Measurements from ENCODE around the gene CRYZ. TPM values are rescaled to one million over a fixed set of nuclear protein-coding genes. Genes with fewer than 3 reads are reported as not detected.
"Not testable (repeated sequence)": the region's sequence is repeated elsewhere in the genome, so short reads cannot be mapped to it uniquely, and the experiment has no call there.

The CRYZ gene
- total RNA-seq, 2 experiments from 2014 or later: 18.1 to 19.1 TPM

DNA sequence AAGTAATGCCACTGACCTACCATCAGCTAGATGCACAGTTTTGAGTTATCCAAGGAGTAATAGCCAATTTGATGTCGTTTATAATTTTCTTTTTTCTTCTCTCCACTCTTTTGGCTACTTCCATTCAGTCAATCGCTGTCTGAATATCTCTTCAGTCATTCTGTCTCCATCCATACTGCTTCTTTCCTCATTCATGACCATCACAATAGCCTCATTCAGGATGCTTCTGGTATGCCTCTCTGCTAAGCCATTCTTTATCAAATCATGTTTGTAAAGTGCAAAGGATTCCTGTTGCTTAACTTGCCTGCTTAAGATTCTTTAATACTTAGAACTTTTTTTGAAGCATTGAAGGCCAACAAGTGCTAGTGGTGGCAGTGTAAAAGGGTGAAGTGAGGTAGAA lies 20.3 kb upstream of the CRYZ start:
- H3K27ac Mint-ChIP-seq: no peak overlapping the region
- peaks cover 18% of the 10 kb centered on the region for H3K9me3 Mint-ChIP-seq
- ChIA-PET POLR2A (no interaction called here), CTCF (no interaction called here)
- H3K4me3 Mint-ChIP-seq: no peak overlapping the region
- no peaks in the 10 kb centered on the region for H3K4me1 Mint-ChIP-seq
- H3K36me3 Mint-ChIP-seq (ENCODE audit: low read depth): peaks cover 84% of the 10 kb centered on the region
- no peaks in the 10 kb centered on the region for H3K27me3 Mint-ChIP-seq
- DNase-seq: no peak

DNA sequence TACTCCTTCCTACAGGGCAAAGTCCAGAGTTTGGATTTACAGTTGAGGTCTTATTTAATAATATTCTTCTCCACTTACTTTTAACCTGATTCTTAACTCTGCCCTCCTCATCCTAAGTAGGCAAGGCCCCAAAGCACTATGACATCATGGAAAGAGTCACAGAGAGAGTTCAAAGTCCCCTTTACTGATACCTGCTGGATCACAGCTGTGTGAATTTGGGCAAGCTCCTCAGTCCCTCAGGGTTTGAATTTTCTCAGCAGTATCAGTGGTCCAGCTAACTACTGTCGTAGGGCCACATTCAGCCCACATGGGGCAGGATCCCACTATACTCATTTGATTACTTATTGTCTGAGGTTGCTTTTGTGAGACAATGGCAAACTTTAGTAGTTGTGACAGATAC lies 16.1 kb upstream of the CRYZ start:
- Mint-ChIP-seq H3K4me1 (no peaks in the 10 kb centered on the region), H3K9me3 (peaks cover 12% of the 10 kb centered on the region), H3K36me3 (ENCODE audit: low read depth) (peaks cover 75% of the 10 kb centered on the region), H3K27ac (no peak overlapping the region), H3K27me3 (no peaks in the 10 kb centered on the region), H3K4me3 (no peak overlapping the region)
- POLR2A ChIA-PET: no interaction called here
- CTCF ChIA-PET: interaction anchor here (0.9 kb wide), 1 partner anchor 16 kb away, joined by 3 read pairs; the partner anchor contains the start of genes CRYZ and TYW3
- DNase-seq: no peak

GRCh38 chr1:74745247-74745646 lies 12.4 kb upstream of the CRYZ start:
- H3K4me1 Mint-ChIP-seq, H3K27ac Mint-ChIP-seq, H3K27me3 Mint-ChIP-seq, CTCF ChIA-PET, DNase-seq, POLR2A ChIA-PET, H3K4me3 Mint-ChIP-seq: not testable (repeated sequence)
- Mint-ChIP-seq H3K9me3 (peaks cover 21% of the 10 kb centered on the region), H3K36me3 (ENCODE audit: low read depth) (peaks cover 83% of the 10 kb centered on the region)

DNA sequence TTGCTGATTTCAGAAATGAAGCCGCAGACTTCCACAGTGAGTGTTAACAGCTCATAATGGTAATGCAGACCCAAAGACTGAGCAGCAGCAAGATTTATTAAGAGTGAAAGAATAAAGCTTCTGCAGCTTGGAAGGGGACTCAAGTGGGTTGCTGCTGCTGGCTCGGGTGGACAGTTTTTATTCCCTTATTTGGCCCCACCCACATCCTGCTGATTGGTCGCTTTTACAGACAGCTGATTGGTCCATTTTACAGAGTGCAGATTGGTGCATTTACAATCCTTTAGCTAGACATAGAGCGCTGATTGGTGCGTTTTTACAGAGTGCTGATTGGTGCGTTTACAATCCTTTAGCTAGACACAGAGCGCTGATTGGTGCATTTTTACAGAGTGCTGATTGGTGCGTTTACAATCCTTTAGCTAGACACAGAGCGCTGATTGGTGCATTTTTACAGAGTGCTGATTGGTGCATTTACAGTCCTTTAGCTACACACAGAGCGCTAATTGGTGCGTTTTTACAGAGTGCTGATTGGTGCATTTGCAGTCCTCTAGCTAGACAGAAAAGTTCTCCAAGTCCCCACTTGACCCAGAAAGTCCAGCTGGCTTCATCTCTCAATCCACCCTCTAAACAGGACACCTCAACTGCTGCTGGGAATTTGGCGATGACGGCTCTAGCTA lies 7.6 kb upstream of the CRYZ start:
- H3K27me3 Mint-ChIP-seq, H3K4me1 Mint-ChIP-seq, POLR2A ChIA-PET, CTCF ChIA-PET, H3K27ac Mint-ChIP-seq, H3K4me3 Mint-ChIP-seq, DNase-seq: not testable (repeated sequence)
- H3K9me3 Mint-ChIP-seq: peaks cover 27% of the 10 kb centered on the region
- peaks cover 78% of the 10 kb centered on the region for H3K36me3 Mint-ChIP-seq (ENCODE audit: low read depth)

DNA sequence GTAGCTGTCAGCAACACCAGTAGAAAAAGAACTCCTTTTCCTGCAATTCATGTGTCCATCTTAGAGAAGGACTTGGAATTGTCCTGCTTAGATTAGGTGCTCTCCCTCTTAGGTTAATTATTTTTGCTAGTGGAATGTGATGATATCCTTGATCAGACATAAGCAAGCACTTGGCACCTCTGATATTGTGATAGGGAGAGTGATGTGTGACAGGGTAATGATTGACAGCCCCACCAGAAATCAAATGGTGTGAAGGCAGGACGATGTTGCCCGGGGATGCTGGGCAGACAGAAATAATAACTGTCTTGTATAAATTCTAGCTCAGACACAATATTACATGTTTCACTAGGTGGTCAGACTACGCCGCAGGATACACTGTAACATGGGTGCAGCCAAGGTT lies 4.5 kb upstream of the CRYZ start:
- H3K27me3 Mint-ChIP-seq: no peaks in the 10 kb centered on the region
- peaks cover 51% of the 10 kb centered on the region for H3K36me3 Mint-ChIP-seq (ENCODE audit: low read depth)
- peaks cover 11% of the 10 kb centered on the region for H3K9me3 Mint-ChIP-seq
- no peak for DNase-seq
- peaks cover 24% of the 10 kb centered on the region for H3K4me1 Mint-ChIP-seq
- POLR2A ChIA-PET: no interaction called here
- CTCF ChIA-PET: no interaction called here
- H3K27ac Mint-ChIP-seq: no peak overlapping the region
- H3K4me3 Mint-ChIP-seq: no peak overlapping the region

DNA sequence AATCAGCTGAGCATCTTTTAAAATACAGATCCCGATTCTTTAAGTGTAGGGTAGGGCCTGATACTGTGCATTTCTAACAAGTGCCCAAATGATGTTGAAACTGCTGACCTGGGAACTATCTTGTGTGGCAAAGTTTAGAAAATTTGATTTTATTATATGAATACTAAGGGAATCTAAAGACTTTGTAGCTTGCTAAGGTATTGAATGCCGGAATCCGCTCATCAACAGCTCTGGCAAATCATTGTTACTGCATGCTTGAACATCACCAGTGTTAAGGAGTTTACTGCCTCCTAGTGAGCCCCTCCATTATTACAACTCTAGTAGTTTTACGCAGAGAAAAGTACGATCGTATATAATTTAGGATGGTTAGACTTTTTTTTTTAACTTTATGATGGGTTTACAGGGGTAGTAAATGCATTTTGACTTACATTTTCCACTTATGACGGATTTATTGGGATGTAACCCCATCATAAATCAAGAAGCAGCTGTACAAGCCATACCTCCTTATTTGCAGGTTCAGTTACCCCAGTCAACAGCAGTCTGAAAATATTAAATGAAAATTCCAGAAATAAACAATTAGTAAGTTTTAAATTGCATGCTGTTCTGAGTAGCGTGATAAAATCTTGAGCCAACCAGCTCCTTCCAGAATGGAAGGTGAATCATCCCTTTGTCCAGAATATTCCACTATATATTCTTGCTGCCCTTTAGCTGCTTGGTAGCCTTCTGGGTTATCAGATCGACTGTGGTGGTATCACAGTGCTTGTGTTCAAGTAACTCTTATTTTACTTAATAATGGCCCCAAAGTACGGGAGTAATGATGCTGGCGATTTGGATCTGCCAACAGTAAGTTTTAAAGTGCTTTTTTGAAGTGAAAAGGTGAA lies 994 bp upstream of the CRYZ start:
- CTCF ChIA-PET: interaction anchor here (0.6 to 3.2 kb wide), 12 partner anchors 8 to 656 kb away, joined by 3 to 31 read pairs (median 3); partner anchors contain the start of genes FPGT and LRRIQ3
- peaks cover 25% of the 10 kb centered on the region for H3K36me3 Mint-ChIP-seq (ENCODE audit: low read depth)

GRCh38 chr1:74732071-74732946 lies 541 bp downstream of the CRYZ start:
- not testable (repeated sequence) for H3K9me3 Mint-ChIP-seq, DNase-seq, H3K27me3 Mint-ChIP-seq
- Mint-ChIP-seq H3K27ac (peak overlapping the region; percentile 98), H3K36me3 (ENCODE audit: low read depth) (peaks cover 19% of the 10 kb centered on the region), H3K4me1 (peaks cover 44% of the 10 kb centered on the region), H3K4me3 (peak overlapping the region; percentile 92)
- ChIA-PET CTCF (interaction anchor here (1.0 to 3.2 kb wide), 6 partner anchors 10 to 534 kb away, joined by 3 to 31 read pairs (median 5); partner anchors contain the start of genes FPGT and LRRIQ3), POLR2A (interaction anchor here (2.3 to 3.1 kb wide), 3 partner anchors 10 to 1054 kb away, joined by 9 to 11 read pairs (median 9); partner anchors contain the start of genes FPGT, LRRIQ3 and RABGGTB)

More for the DNA sequence above, 994 bp upstream of the CRYZ start:
- H3K4me1 Mint-ChIP-seq: peaks cover 44% of the 10 kb centered on the region
- H3K9me3 Mint-ChIP-seq: no peaks in the 10 kb centered on the region
- peak; percentile 40 for DNase-seq
- no peaks in the 10 kb centered on the region for H3K27me3 Mint-ChIP-seq
- H3K4me3 Mint-ChIP-seq: peak overlapping the region; percentile 92
- POLR2A ChIA-PET: interaction anchor here (1.0 to 3.1 kb wide), 7 partner anchors 11 to 1053 kb away, joined by 3 to 11 read pairs (median 5); partner anchors contain the start of genes FPGT, LRRIQ3 and RABGGTB
- peak overlapping the region; percentile 98 for H3K27ac Mint-ChIP-seq

DNA sequence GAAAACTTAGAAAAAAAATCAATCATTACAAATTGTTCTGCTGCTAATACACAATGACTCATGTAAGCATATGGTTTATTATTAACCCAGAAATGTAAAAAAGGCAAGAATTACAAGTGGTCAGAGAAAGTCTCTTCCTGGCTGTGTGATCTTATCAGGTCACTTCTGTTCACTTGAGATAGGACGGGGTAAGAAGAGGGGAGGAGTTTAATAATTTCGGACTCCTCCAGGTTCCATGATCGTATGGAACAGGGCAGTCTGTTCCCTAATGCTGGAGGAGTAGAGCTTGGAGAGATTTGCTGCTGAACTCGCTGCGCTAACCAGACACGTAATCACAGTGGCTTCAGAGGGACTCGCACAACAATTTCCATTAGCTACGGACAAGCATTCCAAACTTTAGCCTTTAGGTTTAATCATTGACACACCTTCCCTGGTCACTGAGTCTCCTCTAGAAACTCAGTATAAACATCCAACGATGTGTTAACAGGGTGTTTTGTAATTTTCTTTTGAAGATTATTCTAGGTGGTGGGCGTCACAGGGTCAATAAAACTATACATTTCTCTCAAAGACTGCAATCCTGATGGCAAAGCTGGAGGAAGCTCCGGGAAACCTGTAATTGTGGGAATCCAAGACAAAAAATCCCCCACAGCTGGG lies 1.3 kb downstream of the CRYZ start:
- peaks cover 20% of the 10 kb centered on the region for H3K36me3 Mint-ChIP-seq (ENCODE audit: low read depth)
- H3K4me3 Mint-ChIP-seq: peak overlapping the region; percentile 42
- peaks cover 7% of the 10 kb centered on the region for H3K9me3 Mint-ChIP-seq
- no peaks in the 10 kb centered on the region for H3K27me3 Mint-ChIP-seq
- ChIA-PET CTCF (interaction anchor here (3.2 kb wide), 1 partner anchor 41 kb away, joined by 31 read pairs; no protein-coding TSS in a partner anchor), POLR2A (interaction anchor here (2.3 to 3.1 kb wide), 3 partner anchors 9 to 1055 kb away, joined by 9 to 11 read pairs (median 9); partner anchors contain the start of genes FPGT, LRRIQ3 and RABGGTB)
- no peak for DNase-seq
- no peak overlapping the region for H3K27ac Mint-ChIP-seq
- H3K4me1 Mint-ChIP-seq: peaks cover 44% of the 10 kb centered on the region

DNA sequence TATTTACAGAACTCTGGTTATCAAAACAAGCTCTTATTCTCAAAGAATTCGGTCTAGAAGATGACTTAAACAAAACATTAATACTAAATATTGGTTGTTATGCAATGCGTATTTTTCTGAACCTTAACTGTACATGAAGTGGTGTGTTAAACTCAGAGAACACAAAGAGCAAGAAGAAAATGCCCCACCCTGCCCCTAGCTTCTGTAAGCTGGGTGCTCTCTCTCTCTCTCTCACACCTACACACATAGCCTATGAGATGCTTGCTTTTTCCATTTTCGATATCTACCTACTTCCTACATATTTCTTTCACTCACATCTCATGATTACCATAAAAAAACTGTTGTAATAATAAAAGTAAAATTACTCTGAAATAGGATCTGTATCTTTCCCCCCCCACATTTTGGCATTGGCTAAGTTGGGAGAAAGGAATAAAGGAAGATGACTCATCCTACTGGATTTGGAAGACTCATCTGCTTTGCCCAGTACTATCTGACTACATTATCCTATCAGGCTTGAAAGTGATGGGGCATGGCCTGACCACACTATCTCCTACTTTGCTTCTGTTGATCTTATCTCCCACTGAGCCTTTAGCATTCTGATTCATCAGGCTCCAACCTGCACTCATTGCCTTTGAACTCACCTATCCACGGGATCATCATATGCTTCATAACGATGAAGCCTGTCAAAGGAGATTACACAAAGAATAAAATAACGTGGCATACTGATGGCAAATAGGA lies 2.9 kb downstream of the CRYZ start:
- no peak overlapping the region for H3K27ac Mint-ChIP-seq
- ChIA-PET POLR2A (no interaction called here), CTCF (no interaction called here)
- H3K36me3 Mint-ChIP-seq (ENCODE audit: low read depth): peaks cover 30% of the 10 kb centered on the region
- no peak for DNase-seq
- no peak overlapping the region for H3K4me3 Mint-ChIP-seq
- peaks cover 18% of the 10 kb centered on the region for H3K9me3 Mint-ChIP-seq
- no peaks in the 10 kb centered on the region for H3K27me3 Mint-ChIP-seq
- H3K4me1 Mint-ChIP-seq: peaks cover 36% of the 10 kb centered on the region

DNA sequence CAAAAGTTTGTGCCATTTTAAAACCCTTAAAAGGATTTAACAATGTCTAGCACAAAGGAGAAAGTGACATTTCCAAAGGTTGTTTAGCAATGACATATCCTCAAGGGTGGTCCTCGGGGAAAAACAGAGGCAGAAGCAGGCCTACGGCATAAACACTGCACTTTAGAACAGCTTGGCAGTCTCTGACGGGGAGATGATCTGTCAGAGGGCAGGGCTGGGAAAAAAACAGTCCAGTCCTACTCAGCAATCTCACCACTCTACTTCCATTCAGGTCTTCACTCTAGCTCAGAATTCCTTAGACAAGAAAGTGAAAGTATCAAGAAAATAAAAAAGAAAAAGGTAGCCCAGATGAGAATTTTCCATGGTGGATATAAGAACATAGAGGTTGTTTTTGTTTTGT lies 4.1 kb downstream of the CRYZ start:
- Mint-ChIP-seq H3K4me1 (peaks cover 24% of the 10 kb centered on the region), H3K27ac (no peak overlapping the region), H3K36me3 (ENCODE audit: low read depth) (peaks cover 32% of the 10 kb centered on the region), H3K4me3 (no peak overlapping the region), H3K9me3 (peaks cover 18% of the 10 kb centered on the region), H3K27me3 (no peaks in the 10 kb centered on the region)
- no peak for DNase-seq
- ChIA-PET CTCF (no interaction called here), POLR2A (no interaction called here)

DNA sequence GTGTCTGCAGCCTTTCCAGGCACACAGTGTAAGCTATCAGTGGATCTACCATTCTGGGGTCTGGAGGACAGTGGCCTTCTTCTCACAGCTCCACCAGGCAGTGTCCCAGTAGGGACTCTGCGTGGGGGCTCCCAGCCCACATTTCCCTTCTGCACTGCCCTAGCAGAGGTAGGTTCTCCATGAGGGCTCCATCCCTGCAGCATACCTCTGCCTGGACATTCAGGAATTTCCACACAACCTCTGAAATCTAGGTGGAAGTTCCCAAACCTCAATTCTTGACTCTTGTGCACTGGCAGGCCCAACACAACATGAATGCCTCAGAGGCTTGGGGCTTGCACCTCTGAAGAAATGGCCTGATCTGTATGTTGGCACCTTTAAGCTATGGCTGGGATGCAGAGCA lies 6.8 kb downstream of the CRYZ start:
- no peak overlapping the region for H3K27ac Mint-ChIP-seq
- ChIA-PET POLR2A (no interaction called here), CTCF (no interaction called here)
- no peak for DNase-seq
- no peak overlapping the region for H3K4me3 Mint-ChIP-seq
- H3K36me3 Mint-ChIP-seq (ENCODE audit: low read depth): peaks cover 45% of the 10 kb centered on the region
- H3K9me3 Mint-ChIP-seq: peaks cover 18% of the 10 kb centered on the region
- no peaks in the 10 kb centered on the region for H3K27me3 Mint-ChIP-seq
- H3K4me1 Mint-ChIP-seq: peaks cover 11% of the 10 kb centered on the region

Measured in activated CD4-positive, alpha-beta memory T cell treated with anti-CD3 and anti-CD28 coated beads, Interleukin-2, amount 10 ng/mL, durations not matched to agents 7 days and 5 days (primary cell).